ENCODE data around the gene MRPL43.
"Not testable (repeated sequence)": the region's sequence is repeated elsewhere in the genome, so short reads cannot be mapped to it uniquely, and the experiment has no call there.

Gene MRPL43

DNA sequence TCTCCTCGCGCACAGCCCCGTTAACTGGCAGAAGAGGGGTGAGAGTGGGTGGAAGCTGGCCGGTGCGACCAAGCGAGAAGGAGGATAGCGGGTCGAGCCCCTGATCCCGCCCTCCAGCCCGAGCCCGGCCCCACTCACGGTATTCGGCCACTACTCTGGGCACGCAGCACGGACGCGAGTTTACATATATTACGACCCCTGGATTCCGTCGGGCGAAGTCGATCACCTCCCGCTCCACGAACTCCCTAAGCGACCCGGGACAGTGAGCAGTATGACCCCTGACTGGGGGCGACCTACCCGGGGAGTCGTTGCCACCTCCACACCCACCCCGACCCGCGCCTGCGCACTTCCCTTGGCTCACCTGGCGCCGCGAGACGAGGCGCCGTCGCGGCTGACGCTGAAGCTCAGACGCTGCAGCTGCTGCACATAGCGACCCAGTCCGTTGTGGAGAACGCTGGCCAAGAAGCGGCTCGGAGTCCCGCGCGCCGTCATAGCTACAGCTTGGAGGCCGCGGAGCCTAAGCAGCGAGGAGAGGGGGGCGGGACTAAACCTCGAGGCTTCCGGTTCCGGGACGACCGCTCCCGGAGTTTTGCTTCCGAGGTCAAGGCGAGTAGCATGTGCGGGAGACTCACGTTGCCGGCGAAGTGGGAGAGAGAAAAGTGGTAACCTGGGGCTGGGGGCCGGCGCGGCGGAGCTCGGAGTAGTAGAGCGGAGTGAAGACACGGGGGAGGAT, at the start of gene MRPL43, which contains the start of gene TWNK:
TSS of gene MRPL43 (minus strand) at position 546 of the 733 bp plus-strand sequence. CDS start at position 492, 54 bp downstream.
TSS of gene TWNK (plus strand) at position 592 of the 733 bp plus-strand sequence. CDS start 668 bp downstream, outside the sequence.
- DNase-seq = peak; percentile 38

DNA sequence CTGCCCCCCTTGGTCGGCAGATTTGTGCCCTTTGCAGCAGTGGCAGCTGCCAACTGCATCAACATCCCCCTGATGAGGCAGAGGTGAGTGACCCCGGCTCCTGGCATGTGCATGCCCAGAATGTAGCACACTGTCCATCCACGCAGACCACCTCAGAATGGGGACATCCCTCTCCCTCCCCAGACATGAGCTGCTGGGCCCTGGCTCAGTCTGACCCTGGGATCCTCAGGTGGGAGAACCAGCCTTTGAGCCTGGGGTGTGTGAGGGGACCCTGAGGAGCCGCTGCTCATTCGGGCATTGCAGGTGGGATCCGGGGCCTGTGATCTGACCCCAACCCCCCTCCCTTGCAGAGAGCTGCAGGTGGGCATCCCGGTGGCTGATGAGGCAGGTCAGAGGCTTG, 49.4 kb upstream of the MRPL43 start:
- no peak for DNase-seq

DNA sequence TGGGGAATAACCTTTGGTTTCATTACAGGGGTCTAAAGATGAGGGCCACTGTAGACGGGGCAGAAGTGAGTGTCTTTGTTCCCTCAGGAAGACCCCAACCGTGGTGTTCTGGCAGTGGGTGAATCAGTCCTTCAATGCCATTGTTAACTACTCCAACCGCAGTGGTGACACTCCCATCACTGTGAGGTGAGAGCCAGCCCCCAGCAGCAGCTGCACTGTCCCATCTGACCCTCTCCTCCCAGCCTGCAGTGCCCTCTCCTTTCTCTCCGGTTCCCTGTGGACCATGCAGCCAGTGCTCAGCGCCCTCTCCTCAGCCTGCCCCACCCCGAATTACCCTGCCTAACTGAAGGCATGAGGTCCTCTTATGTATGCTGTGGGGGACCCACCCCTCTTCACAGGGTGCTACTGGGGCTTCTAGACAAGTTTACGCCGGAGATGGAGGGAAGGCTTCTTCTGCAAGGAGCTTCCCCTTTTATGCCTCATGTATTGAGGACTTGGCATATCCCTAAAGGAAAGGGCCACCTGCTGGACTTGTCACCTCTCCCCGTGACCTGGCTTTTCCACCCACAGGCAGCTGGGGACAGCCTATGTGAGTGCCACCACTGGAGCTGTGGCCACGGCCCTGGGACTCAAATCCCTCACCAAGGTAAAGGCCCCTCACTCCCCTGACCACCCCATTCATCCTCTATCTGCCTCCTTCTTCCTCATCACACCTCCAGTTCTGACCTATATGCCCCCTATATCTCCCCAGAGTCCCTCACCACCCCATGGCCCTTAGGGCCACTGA, 48.8 kb upstream of the MRPL43 start:
- DNase-seq = no peak

DNA sequence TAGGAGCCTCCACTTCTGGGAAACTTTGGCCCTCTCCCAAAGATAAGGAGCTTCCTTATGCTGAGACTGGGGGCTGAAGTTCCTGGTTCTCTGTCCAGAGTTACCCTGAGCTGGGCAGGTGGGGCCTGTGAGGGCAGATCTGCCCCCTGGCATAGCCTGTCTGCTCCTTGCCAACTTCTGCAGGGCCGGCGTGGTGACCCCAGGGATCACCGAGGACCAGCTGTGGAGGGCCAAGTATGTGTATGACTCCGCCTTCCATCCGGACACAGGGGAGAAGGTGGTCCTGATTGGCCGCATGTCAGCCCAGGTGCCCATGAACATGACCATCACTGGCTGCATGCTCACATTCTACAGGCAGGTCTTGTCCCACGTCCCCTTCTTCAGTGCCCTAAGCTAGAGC, 48.0 kb upstream of the MRPL43 start:
- no peak for DNase-seq

DNA sequence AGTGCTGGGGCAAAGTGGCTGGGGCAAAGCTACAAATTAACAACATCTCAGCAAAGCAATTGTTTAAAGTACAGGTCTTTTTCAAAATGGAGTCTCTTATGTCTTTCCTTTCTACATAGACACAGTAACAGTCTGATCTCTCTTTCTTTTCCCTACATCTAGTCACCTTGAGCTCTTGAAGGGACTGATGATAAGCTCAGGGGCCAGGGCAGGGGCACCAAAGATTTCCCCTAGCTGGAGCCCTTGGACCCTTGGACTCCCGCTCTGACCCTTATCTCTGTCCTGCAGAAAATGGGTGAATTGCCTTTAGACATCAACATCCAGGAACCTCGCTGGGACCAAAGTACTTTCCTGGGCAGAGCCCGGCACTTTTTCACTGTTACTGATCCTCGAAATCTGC, 47.1 kb upstream of the MRPL43 start:
- DNase-seq = not testable (repeated sequence)

DNA sequence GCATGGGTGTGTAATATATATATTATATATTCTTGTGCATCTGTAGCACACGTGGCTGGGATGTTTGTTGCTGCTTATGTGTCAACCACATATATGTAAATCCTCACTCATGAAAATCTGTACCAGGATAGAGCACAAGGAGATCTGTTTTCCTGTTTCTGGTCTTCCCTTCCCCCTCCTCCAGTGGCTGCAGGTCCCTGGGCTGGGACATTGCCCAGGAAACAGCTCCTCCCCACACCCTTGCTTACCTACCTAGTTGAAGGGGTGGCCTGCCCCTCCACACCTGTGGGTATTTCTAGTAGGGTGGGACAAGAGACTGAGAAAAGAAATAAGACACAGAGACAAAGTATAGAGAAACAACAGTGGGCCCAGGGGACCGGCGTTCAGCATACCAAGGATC, 46.0 kb upstream of the MRPL43 start:
- DNase-seq = no peak

DNA sequence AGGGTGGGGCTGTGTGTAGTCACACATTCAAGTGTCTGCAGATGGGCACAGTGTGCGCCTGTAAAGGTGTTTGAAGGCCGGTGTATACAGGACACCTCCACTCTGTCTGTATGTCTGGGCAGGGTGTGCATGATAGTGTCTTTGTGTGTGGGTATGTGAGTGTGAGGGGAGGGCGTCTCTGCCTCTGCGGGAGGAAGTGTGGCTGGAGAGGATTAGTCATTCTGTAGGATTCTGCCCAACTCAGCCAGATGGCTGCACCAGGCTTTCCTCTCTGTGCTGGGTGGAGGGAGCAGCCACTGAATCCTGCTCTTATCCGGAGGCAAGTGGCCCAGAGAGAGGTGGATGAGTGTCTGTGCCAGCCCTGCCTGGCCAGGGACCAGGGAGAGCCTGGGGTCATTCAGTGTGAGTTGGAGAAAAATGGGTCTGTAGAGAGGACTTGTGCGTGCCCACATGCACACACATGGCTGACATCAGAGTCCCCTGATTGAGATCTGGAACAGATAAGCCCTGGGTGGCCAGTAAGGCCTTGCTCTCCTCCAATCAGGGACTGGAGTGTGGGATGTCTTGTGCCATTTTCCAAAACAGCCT, 45.4 kb upstream of the MRPL43 start:
- DNase-seq = no peak

DNA sequence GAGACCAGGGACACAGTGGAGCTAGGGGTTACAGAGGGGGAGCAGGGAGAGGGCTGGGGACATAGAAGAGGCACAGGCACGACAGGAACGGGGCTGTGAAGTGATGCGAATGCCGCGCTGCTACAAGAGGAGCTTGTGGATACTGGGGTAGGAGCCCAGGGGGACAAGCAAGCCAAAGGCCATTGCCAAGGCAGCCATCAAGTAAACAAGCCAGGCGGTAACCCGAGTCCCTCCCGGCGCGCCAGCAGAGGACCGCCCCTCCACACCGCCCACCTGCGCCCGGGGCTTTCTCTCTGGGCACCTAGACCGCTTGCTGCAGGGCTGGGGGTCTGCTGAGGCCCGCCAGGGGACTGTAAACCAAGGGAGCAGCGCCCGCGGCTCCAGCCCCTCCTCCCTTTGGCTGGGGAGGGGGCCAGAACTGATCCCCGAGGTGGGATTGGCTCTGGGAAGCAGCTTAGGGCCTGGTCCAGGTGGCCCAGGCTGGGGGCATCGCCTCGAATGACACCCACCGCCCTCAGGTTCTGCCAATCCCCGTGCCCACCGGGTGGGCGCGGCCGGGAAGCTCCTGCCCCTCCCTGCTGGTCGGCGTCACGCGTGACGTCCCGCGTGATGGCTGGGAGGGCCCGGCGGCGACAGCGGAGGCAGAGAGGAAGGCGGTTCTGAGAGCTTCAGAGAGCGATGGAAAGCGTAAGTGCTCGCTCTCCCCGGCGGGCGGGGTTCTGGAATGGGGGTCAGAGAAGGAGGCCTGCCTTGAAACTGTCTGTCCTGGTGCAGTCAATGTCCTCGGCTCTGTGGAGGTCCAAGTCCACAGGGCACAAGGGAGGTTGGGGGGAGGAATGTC, 44.7 kb upstream of the MRPL43 start:
- DNase-seq = peak; percentile 31

DNA sequence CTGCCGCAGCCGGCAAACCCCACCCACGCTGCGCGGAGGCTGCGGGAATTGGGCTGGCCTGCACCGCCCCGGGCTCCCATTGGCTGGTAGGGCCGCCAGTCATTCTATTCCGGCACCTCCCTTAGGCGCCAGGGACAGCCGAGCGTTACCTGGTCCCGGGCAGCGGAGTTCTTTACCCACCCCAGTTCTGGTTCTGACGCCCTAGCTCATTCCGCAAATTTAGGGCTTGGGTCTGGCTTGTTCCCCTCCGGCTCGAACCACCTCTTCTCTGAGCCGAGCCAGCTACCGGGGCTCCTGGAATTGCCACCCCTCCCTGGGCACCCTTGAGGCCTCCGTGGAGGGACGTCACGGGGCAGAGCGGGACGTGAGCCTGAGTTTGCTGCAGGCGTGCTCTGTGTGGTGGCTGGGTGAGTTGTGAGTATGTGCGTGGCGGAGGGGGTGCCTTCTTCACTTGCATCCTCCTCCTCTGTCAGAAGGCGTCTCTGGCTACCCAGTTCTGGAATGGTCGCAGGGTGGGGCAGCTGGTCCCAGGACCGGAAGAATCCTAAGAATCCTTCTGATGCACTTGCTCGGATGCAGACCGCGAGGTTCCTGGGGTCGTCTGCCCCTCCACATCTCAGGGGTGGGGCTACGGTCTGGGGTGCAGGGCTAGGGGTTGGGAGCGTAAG, 44.0 kb upstream of the MRPL43 start, which contains the start of the genes PDZD7 and SFXN3:
TSS of gene PDZD7 (minus strand) at position 2 of the 668 bp plus-strand sequence. CDS start 910 bp downstream, outside the sequence.
TSS of gene SFXN3 (plus strand) at position 107 of the 668 bp plus-strand sequence. CDS start 3,461 bp downstream, outside the sequence.
- peak; percentile 86 for DNase-seq

DNA sequence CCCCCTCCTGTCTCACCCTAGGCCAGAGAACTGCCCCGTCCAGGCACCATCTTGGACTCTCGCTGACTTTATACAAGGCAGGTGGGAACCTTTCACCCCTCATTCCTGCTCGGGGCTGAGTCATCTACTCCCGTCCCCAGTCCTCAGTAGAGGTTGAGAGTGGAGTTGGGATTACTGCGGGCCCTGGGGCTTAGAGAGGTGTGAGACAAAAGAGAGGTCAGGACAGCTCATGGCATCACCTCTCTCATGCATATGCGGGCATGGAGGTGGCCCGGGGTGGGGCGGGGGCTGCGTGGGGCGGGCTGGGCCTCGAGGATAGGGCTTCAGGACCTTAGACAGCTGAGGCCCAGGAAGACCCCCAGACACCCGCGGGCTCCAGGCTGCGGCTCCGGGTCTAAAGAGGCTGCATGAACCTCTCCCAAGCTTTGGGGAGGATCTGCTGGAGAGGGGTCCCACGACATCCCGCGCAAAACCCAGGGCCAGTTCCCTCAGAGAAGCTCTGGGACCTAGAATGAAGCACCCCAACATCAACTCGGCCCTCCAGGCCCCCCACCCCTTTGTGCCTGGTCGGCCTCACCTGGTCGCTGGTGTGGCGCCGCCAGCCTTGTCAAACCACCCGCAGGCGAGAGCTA, 43.3 kb upstream of the MRPL43 start:
- no peak for DNase-seq

DNA sequence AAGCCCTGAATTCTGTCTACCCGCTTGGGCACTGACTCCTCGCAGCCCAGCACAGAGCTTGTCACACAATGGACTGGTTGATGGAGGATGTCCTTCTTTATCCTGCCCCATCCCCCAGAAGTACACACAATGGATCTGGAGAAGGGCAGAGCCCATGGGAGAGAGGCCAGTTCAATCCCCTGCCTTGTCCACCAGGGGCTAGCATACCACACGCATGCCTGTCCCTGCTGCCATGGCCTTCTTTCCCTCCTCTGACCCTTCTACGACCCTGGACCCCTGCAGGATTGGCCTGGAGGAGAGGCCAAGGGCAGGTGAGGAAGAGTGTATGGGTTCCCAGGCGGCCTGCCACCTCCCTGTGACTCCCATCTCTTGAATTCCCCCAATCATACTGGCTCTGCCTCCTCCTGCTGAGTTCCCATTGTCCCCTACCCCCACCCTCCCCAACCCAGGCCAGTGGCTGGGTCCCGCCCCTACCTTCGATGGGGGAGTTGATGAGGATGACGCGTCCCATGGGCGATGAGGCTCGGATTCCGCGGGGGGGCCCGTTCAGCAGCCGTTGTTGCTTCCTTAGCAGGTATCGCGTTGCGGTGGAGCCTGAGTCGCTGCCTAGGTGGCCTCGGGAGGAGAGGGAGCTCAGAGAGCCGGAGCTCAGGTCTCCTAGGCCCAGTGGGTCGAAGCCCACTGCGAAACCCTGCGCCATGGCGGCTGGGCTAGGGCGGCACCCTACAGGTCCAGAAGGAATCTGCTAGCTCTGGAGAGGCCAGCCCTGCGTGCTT, 42.4 kb upstream of the MRPL43 start:
- DNase-seq = no peak

DNA sequence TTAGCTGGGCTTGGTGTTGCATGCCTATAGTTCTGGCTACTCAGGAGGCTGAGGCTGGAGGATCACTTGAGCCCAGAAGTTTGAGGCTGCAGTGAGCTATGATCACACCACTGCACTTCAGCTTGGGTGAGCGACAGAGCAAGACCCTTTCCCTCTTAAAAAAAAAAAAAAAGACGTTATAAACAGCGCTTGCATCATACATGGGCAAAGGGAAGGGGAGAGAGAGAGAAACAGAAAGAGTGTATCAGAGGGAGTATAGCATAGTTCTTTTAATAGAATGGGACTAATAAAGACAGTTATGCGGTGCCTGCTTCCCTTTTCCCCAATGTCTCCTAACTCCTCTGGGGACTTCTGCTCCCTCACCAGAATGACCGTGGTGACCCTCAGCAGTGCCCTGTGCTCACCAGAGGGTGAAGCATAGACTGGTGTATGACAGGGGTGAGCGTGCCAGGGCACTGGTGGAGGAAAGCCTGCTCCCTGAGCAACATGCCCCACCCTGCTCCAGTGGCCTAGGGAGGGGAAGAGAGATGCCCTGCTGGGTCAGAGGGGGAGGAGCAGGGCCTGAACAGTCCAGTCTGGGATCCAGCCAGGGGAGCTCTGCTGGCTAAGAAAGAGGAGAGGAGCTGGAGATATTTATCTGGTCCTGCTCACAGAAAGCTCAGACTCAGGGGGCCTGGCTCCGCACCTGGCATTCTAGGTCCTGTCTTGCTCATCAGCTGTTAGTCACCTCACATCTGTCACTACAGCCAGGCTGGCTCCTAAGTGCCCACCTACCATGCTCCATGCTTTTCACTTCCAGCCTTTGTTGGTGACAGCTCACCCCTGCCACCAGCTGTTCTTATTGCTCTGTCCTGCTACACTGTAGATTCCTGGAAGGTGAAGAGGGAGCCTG, 41.4 kb upstream of the MRPL43 start:
- no peak for DNase-seq

DNA sequence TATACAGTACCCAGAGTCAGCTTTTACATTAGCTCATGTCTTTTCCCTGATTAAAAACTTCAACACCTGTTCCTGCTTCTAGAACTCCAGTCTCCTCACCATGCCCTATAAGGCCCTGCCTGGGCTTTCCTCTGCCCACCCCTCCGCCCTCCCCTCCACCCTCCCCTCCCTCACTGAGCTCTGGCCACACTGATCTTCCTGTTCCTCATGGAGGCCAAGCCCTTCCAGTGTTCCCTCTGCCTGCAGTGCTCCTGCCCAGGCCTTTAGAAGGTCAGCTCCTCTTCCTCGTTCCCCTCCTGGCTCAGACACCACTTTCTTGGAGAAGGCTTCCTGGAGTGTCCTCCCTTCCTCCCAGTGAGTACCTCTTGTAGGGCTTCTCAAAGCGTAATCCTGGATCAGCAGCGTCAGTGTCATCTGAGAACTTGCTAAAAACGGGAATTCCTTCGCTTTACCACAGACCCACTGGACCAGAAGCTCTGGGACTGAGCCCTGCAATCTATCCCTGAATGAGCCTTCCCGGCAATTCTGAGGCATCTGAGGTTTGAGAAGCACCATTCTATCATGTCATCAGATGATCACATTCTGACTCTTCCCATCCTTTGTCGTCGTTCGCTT, 39.9 kb upstream of the MRPL43 start:
- no peak for DNase-seq

DNA sequence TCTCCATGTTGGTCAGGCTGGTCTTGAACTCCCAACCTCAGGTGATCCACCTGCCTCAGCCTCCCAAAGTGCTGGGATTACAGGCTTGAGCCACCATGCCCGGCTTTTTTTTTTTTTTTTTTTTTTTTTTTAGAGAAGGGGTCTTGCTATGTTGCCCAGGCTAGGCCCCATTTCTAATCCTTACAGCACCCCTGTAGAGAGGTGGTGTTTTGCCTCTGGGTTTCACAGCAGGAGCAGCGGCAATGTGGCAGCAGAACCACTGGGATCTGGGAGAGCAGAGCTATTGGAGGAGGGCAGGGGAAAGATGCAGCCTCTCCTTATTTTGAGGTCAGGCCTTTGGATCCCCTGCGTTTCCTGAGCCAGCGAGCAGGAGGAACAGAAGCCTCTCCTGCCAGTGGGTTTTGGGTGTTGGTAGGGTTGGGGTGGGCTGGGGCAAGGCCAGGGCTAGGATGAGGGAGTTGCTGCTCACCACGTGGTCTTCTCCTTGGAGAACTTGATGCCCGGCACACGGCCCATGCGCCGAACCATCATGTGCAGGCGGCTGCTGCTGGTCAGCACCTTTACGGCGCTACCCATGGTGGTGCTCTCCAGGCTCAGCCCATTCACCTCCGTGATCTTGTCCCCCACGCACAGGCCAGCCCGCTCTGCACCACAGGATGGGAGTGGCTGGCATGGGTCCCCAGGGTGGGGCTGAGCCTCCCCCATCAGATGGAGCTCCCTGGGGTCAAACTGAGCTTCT, 35.8 kb upstream of the MRPL43 start:
- no peak for DNase-seq

DNA sequence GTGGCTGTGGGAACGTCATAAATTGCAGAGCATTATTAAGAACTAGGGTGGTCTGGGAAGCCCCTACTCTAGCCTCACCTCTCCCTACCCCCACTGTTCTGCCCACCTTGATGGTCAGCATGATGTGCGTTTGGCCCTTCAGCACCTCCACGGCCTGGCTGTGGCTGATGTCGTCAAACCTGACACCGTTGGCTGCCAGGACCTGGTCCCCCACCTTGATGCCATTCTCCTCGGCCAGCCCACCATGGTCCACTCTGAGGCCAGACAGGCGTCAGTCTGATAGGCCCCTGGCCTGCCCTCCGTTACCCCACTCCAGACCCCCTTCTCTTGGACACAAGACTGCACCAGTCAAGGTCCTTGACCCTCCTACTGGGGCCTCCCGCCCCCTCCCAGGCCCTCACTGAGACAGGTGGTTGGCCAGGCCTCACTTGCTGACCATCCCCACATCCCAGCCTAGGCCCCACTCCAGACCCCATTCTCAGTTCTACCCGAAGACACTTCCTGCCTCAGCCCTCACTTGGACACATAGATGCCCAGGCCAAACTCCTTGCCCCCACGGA, 34.5 kb upstream of the MRPL43 start:
- DNase-seq = no peak

DNA sequence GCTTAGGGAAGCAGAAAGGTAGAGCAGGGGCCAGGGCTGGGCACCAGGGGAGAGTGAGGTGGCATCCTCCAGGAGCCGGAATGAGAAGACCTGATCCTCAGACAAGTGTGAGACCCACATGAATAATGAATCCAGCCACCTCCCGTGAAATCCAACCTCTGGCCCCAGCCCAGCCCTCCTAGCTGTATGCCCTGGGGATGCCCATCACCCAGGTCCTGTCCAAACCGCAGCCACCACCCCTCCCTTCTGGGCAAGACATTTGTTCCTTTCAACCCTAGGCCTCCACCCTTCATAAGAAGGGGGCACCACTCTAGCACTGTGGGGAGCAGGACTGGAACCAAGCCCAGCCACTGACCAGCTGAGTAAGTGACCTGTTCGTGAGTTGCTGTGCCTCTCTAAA, 33.9 kb upstream of the MRPL43 start:
- no peak for DNase-seq

DNA sequence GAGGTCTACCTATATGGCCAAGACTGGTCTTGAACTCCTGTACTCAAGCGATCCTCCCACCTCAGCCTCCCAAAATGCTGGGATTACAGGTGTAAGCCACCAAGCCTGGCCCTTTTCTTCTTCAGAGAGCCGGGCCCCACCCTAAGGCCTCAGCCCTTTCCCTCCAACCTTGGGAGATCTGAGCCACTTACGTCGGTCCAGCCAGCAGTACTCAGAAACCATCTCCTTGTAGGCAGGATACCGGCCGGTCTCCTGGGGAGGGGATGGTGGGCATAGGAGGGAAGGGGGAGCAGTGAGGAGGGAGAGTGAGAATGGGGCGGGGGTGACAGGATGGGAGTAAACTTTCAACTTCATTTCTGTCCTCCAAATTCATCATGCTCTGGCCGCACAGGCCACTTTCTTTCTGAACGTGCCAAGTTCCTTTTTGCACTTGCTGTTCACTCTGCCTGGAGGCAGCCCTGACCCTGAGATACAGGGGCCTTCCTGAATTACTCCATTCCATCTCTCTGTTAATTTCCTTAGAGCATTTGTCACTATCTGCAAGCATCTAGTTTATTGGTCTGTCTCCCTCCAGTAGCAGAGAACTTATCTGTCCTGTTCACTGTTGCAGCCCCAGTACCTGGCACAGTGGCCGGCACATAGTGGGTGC, 33.3 kb upstream of the MRPL43 start:
- DNase-seq = no peak

DNA sequence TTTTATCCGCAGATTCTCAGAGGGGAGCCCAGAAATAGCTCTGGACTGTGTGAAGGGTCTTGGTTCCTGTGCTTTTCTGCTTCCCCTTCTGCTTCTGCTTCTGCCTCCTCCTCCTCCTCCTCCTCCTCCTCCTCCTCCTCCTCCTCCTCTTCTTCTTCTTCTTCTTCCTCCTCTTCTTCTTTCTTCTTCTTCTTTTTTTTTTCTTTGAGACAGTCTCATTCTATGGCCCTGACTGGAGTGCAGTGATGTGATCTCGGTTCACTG, 32.1 kb upstream of the MRPL43 start:
- DNase-seq = no peak
